ENCODE data around the gene TMEM44.

- TF ChIP-seq RARB (CRISPR knock-in tag; IDR thresholded peaks at IDR 0.05) (no peak), ZFP3 (CRISPR knock-in tag; IDR thresholded peaks at IDR 0.05) (no peak), ZNF8 (CRISPR knock-in tag; IDR thresholded peaks at IDR 0.05) (no peak), OSR1 (CRISPR knock-in tag; IDR thresholded peaks at IDR 0.05) (no peak), PPARA (CRISPR knock-in tag; IDR thresholded peaks at IDR 0.05; ENCODE audit: borderline replicate concordance) (no peak), TCF4 (CRISPR knock-in tag; IDR thresholded peaks at IDR 0.05; ENCODE audit: borderline replicate concordance) (no peak), ARNTL (CRISPR knock-in tag; IDR thresholded peaks at IDR 0.05; ENCODE audit: borderline replicate concordance, low read depth) (no peak), SNAI2 (CRISPR knock-in tag; IDR thresholded peaks at IDR 0.05) (no peak), ZNF565 (CRISPR knock-in tag; conservative IDR thresholded peaks at IDR 0.05; ENCODE audit: low read depth) (no peak), ZFP30 (CRISPR knock-in tag; IDR thresholded peaks at IDR 0.05) (no peak), CREB5 (CRISPR knock-in tag; IDR thresholded peaks at IDR 0.05; ENCODE audit: low read depth) (no peak)
Measured at GRCh38 chr3:194606941-194607340, 26.3 kb downstream of the TMEM44 start.

Data from SK-N-SH treated with all-trans-retinoic acid at 6 μM for 48 hours (cell line).